OCI-LY1 (cell line): Measurements from ENCODE around the gene OR2T6.

Experiments
- CTCF ChIP-seq: fragments of 200-600 bp; sonication (generic), shearing (Covaris generic); IDR thresholded peaks from 2 replicates; pipeline ENCODE4 v1.5.1; 2017; ENCODE audit warnings: mild to moderate bottlenecking, antibody characterized with exemption, low read length, moderate library complexity, mixed read lengths
- EZH2 ChIP-seq: fragments of 200-600 bp; sonication (generic), shearing (Covaris generic); IDR thresholded peaks from 2 replicates; pipeline ENCODE4 v1.8.0; 2017; ENCODE audit warnings: borderline replicate concordance, mixed run types, mild to moderate bottlenecking, antibody characterized with exemption, low read length, moderate library complexity, mixed read lengths

GRCh38 chr1:248343451-248343850, 32.1 kb upstream of the OR2T6 start:
- TF ChIP-seq CTCF (no peak), EZH2 (no peak)
